Measurements from ENCODE around the gene SESTD1. TPM values are rescaled to one million over a fixed set of nuclear protein-coding genes. Genes with fewer than 3 reads are reported as not detected.

The SESTD1 gene
- total RNA-seq, 1 donor from 2014 or later, result 19.4 TPM

DNA sequence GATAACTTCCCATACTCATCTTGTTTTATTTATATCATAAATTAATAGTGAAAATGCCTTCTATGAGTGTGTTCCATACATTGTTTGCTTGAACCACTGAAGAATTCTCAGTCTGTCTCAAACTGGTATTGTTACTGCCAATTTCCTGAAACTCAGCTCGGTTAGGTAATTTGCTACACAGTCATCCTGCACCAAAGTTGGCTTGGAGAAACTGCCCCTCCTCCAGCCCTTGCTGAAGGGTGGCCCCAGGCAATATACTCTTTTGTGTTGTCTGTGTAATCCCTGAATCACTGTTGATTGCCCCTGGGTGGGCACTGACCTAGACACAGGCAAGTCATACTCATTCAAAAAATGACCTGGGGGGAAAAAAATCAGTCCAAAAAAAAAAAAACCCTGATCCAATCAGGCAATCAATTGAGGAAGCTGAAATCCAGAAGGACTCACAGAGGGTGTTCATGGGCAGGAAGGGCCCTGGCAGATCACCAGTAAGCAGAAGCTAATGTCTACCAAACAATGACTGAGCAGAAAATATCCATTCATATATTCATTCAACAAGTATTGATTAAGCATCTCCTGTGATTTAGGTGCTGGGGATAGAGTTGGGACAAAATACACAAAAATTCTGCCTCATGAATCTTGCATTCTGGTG, 3.8 kb upstream of the SESTD1 start:
- FAIRE-seq (no peak), DNase-seq (ENCODE audit: low read depth) (peak; percentile 6)
- H3K4me3 ChIP-seq (ENCODE audit: insufficient read depth, low read depth, low read length), result no peak overlapping the region
- Mint-ChIP-seq H3K9me3 (ENCODE audit: unreplicated experiment) (no peaks in the 10 kb centered on the region), H3K4me1 (ENCODE audit: low read depth, unreplicated experiment) (peaks cover 10% of the 10 kb centered on the region), H3K4me3 (ENCODE audit: unreplicated experiment) (no peak overlapping the region), H3K27ac (ENCODE audit: unreplicated experiment) (no peak overlapping the region), H3K27me3 (ENCODE audit: low read depth, unreplicated experiment) (no peaks in the 10 kb centered on the region), H3K36me3 (ENCODE audit: low read depth, unreplicated experiment) (no peaks in the 10 kb centered on the region)
- no peaks in the 10 kb centered on the region for H3K27me3 ChIP-seq (ENCODE audit: insufficient read depth, low read length)
- TF ChIP-seq, protein P1, sequence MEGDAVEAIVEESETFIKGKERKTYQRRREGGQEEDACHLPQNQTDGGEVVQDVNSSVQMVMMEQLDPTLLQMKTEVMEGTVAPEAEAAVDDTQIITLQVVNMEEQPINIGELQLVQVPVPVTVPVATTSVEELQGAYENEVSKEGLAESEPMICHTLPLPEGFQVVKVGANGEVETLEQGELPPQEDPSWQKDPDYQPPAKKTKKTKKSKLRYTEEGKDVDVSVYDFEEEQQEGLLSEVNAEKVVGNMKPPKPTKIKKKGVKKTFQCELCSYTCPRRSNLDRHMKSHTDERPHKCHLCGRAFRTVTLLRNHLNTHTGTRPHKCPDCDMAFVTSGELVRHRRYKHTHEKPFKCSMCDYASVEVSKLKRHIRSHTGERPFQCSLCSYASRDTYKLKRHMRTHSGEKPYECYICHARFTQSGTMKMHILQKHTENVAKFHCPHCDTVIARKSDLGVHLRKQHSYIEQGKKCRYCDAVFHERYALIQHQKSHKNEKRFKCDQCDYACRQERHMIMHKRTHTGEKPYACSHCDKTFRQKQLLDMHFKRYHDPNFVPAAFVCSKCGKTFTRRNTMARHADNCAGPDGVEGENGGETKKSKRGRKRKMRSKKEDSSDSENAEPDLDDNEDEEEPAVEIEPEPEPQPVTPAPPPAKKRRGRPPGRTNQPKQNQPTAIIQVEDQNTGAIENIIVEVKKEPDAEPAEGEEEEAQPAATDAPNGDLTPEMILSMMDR (IDR thresholded peaks at IDR 0.05; ENCODE audit: insufficient read depth, low read depth, low read length), result no peak
- no peak for TF ChIP-seq EZH2 (IDR thresholded peaks at IDR 0.05; ENCODE audit: insufficient read depth, low read length)
- peaks cover 8% of the 10 kb centered on the region for H3K4me1 ChIP-seq (ENCODE audit: insufficient read depth, low read length)
- H3K36me3 ChIP-seq (ENCODE audit: insufficient read depth, low read length), result no peaks in the 10 kb centered on the region
- H3K9me3 ChIP-seq (ENCODE audit: insufficient read depth, low read depth, low read length), result no peaks in the 10 kb centered on the region
- H3K27ac ChIP-seq (ENCODE audit: low read depth, low read length), result no peak overlapping the region
- no peak overlapping the region for H3K4me2 ChIP-seq (ENCODE audit: low read length)
- no peak overlapping the region for H3K9ac ChIP-seq (ENCODE audit: low read length)
- no peaks in the 10 kb centered on the region for H4K20me1 ChIP-seq (ENCODE audit: insufficient read depth, low read length)
- no peak overlapping the region for H2AFZ ChIP-seq (ENCODE audit: low read depth, low read length)
- H3K79me2 ChIP-seq (ENCODE audit: insufficient read depth, low read length), result peaks cover 6% of the 10 kb centered on the region

DNA sequence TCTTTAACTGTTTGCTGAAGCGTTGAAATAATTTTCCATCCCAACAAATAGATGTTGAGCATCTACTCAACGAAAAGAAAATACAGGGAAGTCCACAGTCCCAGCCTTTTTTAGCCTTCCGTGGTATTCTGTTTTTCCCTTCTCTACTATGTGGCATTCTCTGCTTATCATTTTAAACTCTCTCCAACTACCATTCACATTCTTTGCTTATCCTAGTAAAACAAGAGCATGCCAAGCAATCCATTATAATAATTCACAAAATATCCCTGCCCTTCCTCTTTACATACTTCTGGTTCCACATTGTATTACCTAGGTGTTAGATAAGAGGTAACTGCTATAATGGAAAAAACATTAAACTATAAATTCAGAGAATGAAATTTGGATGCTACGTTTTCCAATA, 1.6 kb upstream of the SESTD1 start:
- H3K4me3 Mint-ChIP-seq (ENCODE audit: unreplicated experiment), result no peak overlapping the region
- H3K27me3 Mint-ChIP-seq (ENCODE audit: low read depth, unreplicated experiment), result no peaks in the 10 kb centered on the region
- DNase-seq (ENCODE audit: low read depth) (peak; percentile 23), FAIRE-seq (peak; percentile 5)
- TF ChIP-seq EZH2 (IDR thresholded peaks at IDR 0.05; ENCODE audit: insufficient read depth, low read length), result no peak
- TF ChIP-seq, protein P1 (IDR thresholded peaks at IDR 0.05; ENCODE audit: insufficient read depth, low read depth, low read length), result no peak
- no peaks in the 10 kb centered on the region for H3K36me3 Mint-ChIP-seq (ENCODE audit: low read depth, unreplicated experiment)
- Histone ChIP-seq H2AFZ (ENCODE audit: low read depth, low read length) (no peak overlapping the region), H4K20me1 (ENCODE audit: insufficient read depth, low read length) (peaks cover 3% of the 10 kb centered on the region), H3K4me2 (ENCODE audit: low read length) (no peak overlapping the region), H3K79me2 (ENCODE audit: insufficient read depth, low read length) (peaks cover 27% of the 10 kb centered on the region), H3K36me3 (ENCODE audit: insufficient read depth, low read length) (no peaks in the 10 kb centered on the region), H3K9ac (ENCODE audit: low read length) (no peak overlapping the region), H3K27ac (ENCODE audit: low read depth, low read length) (no peak overlapping the region), H3K4me3 (ENCODE audit: insufficient read depth, low read depth, low read length) (no peak overlapping the region), H3K9me3 (ENCODE audit: insufficient read depth, low read depth, low read length) (no peaks in the 10 kb centered on the region), H3K4me1 (ENCODE audit: insufficient read depth, low read length) (peaks cover 8% of the 10 kb centered on the region), H3K27me3 (ENCODE audit: insufficient read depth, low read length) (no peaks in the 10 kb centered on the region)
- H3K27ac Mint-ChIP-seq (ENCODE audit: unreplicated experiment), result no peak overlapping the region
- H3K9me3 Mint-ChIP-seq (ENCODE audit: unreplicated experiment), result no peaks in the 10 kb centered on the region
- peaks cover 6% of the 10 kb centered on the region for H3K4me1 Mint-ChIP-seq (ENCODE audit: low read depth, unreplicated experiment)

DNA sequence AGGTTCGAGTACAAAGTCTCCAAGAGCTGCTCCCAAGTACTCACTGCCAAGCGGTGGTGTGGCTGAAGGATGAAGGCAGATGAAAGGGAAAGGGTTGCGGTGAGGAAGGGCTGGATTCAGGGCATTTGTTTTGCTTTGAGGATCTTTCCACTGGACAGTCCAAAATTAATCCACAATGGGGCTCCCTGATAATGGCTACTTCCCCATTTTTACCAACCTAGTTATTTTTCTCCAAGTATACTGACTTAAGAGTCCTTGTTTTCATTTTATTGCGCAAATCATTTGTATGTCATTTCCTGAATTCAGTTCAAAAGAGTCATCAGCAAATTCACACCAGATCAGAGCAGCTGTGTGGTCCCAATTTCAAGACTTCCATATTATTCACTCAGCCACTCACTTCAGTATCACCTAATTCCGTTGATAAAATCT, 464 bp upstream of the SESTD1 start:
- Mint-ChIP-seq H3K27me3 (ENCODE audit: low read depth, unreplicated experiment) (no peaks in the 10 kb centered on the region), H3K36me3 (ENCODE audit: low read depth, unreplicated experiment) (no peaks in the 10 kb centered on the region), H3K27ac (ENCODE audit: unreplicated experiment) (peak overlapping the region; percentile 70), H3K9me3 (ENCODE audit: unreplicated experiment) (no peaks in the 10 kb centered on the region), H3K4me3 (ENCODE audit: unreplicated experiment) (peak overlapping the region; percentile 88), H3K4me1 (ENCODE audit: low read depth, unreplicated experiment) (peaks cover 6% of the 10 kb centered on the region)
- peak overlapping the region; percentile 87 for H3K9ac ChIP-seq (ENCODE audit: low read length)
- TF ChIP-seq, protein P1 (IDR thresholded peaks at IDR 0.05; ENCODE audit: insufficient read depth, low read depth, low read length), result no peak
- TF ChIP-seq EZH2 (IDR thresholded peaks at IDR 0.05; ENCODE audit: insufficient read depth, low read length), result no peak
- no peak overlapping the region for H3K27ac ChIP-seq (ENCODE audit: low read depth, low read length)
- peak overlapping the region; percentile 89 for H2AFZ ChIP-seq (ENCODE audit: low read depth, low read length)
- peaks cover 8% of the 10 kb centered on the region for H3K4me1 ChIP-seq (ENCODE audit: insufficient read depth, low read length)
- peaks cover 39% of the 10 kb centered on the region for H3K79me2 ChIP-seq (ENCODE audit: insufficient read depth, low read length)
- no peaks in the 10 kb centered on the region for H3K9me3 ChIP-seq (ENCODE audit: insufficient read depth, low read depth, low read length)
- no peaks in the 10 kb centered on the region for H3K27me3 ChIP-seq (ENCODE audit: insufficient read depth, low read length)
- peak; percentile 25 for DNase-seq (ENCODE audit: low read depth)
- peaks cover 6% of the 10 kb centered on the region for H4K20me1 ChIP-seq (ENCODE audit: insufficient read depth, low read length)
- peak overlapping the region; percentile 80 for H3K4me3 ChIP-seq (ENCODE audit: insufficient read depth, low read depth, low read length)
- no peak for FAIRE-seq
- peak overlapping the region; percentile 87 for H3K4me2 ChIP-seq (ENCODE audit: low read length)
- no peaks in the 10 kb centered on the region for H3K36me3 ChIP-seq (ENCODE audit: insufficient read depth, low read length)
